GM12891 (cell line): Measurements from ENCODE around the gene ZNF500.

Source experiments
- PAX5 ChIP-seq: IDR thresholded peaks from 2 replicates; pipeline ENCODE4 v1.6.1; 2011; ENCODE audit warnings: low read length, moderate library complexity, mild to moderate bottlenecking; ENCODE audit not compliant: insufficient read depth, severe bottlenecking
- POLR2A ChIP-seq: IDR thresholded peaks from 2 replicates; pipeline ENCODE4 v1.6.1; 2011; ENCODE audit warnings: low read depth, low read length, control low read depth
- POLR2AphosphoS5 ChIP-seq: IDR thresholded peaks from 2 replicates; pipeline ENCODE4 v1.6.1; 2011; ENCODE audit warnings: low read depth, low read length, control low read depth
- POU2F2 ChIP-seq: IDR thresholded peaks from 2 replicates; pipeline ENCODE4 v1.6.1; 2011; ENCODE audit warnings: low read depth, mild to moderate bottlenecking, control low read depth, low read length, moderate library complexity
- TAF1 ChIP-seq: IDR thresholded peaks from 2 replicates; pipeline ENCODE4 v1.6.1; 2011; ENCODE audit warnings: low read depth, low read length, control low read depth

GRCh38 chr16:4745274-4745569 lies 21.7 kb downstream of the ZNF500 start:
- TF ChIP-seq POLR2A (no peak), POLR2AphosphoS5 (no peak), TAF1 (no peak), PAX5 (no peak), POU2F2 (no peak)
